Endothelial cell of umbilical vein (primary cell): Measurements from ENCODE around the gene RASL11A. TPM values are rescaled to one million over a fixed set of nuclear protein-coding genes. Genes with fewer than 3 reads are reported as not detected.

ENCODE experiments used
- BruUV-seq: library from RNA; stranded (reverse); fragments of 400-500 nt; replicated peaks from 2 replicates; lab custom pipeline; 2021; lab: Mats Ljungman, UMichigan
- CTCF ChIA-PET: fragments of 300-600, 350-600 bp; sonication (Branson Sonifier 250); formaldehyde crosslinking; loops from one replicate; lab custom pipeline; 2021; ENCODE audit warnings: antibody characterized with exemption, inconsistent platforms; lab: Charles Lee
- POLR2A ChIA-PET: fragments of 300-600, 350-600 bp; sonication (Branson Sonifier 250); formaldehyde crosslinking; loops from one replicate; lab custom pipeline; 2021; ENCODE audit warnings: antibody characterized with exemption, inconsistent platforms; lab: Charles Lee
- DNase-seq: peaks from one replicate; pipeline ENCODE4 v3.0.0-alpha.2; 2011; ENCODE audit warnings: low read depth, low spot score
- FAIRE-seq: peaks from 2 replicates; lab custom pipeline; 2011; peaks lifted over from hg19 to GRCh38; lab: Jason Lieb, UNC
- H2AFZ ChIP-seq: 2 replicates; pipeline ENCODE4 v1.6.0; 2012; ENCODE audit warnings: low read depth, low read length, control low read depth, inconsistent platforms
- H3K27ac ChIP-seq: 2 replicates; pipeline ENCODE4 v1.5.1; 2011; ENCODE audit warnings: low read depth, mild to moderate bottlenecking, control low read depth, low read length, moderate library complexity; ENCODE audit not compliant: insufficient read depth
- H3K27me3 ChIP-seq, 2 experiments: 2 replicates each; pipeline versions ENCODE4 v1.6.0 to v1.6.1; 2011; ENCODE audit warnings: low read length in 2 of 2, mixed read lengths in 1 of 2; ENCODE audit not compliant: control insufficient read depth in 2 of 2, insufficient read depth in 2 of 2
- H3K36me3 ChIP-seq, 2 experiments: 2 replicates in 1 of 2; 3 replicates in 1 of 2; pipeline ENCODE4 v1.5.1; 2011; ENCODE audit warnings: low read length in 2 of 2, mild to moderate bottlenecking in 1 of 2, moderate library complexity in 1 of 2; ENCODE audit not compliant: control insufficient read depth in 2 of 2, insufficient read depth in 2 of 2; ENCODE audit errors: extremely low read depth in 1 of 2
- H3K4me1 ChIP-seq: 3 replicates; pipeline ENCODE4 v1.5.1; 2011; ENCODE audit warnings: mild to moderate bottlenecking, low read length; ENCODE audit not compliant: control insufficient read depth, insufficient read depth; ENCODE audit errors: extremely low read depth
- H3K4me2 ChIP-seq: 2 replicates; pipeline ENCODE4 v1.6.1; 2011; ENCODE audit warnings: low read length, control low read depth, mixed read lengths; ENCODE audit not compliant: insufficient read depth
- H3K4me3 ChIP-seq, 3 experiments: fragments of 200-600 bp in 1 of 3; sonication (generic), shearing (Covaris generic) in 1 of 3; replicated peaks in 1 of 3; 2 replicates each; pipeline ENCODE4 v1.5.1; 2011 to 2016; ENCODE audit warnings: control low read depth in 3 of 3, low read length in 3 of 3, mild to moderate bottlenecking in 2 of 3, inconsistent platforms in 1 of 3, low read depth in 1 of 3, moderate library complexity in 1 of 3; ENCODE audit not compliant: insufficient read depth in 1 of 3
- H3K79me2 ChIP-seq: 2 replicates; pipeline ENCODE4 v1.6.0; 2012; ENCODE audit warnings: low read length, inconsistent platforms; ENCODE audit not compliant: control insufficient read depth, insufficient read depth
- H3K9ac ChIP-seq: replicated peaks from 2 replicates; pipeline ENCODE3; 2011; ENCODE audit warnings: low read length, control low read depth; ENCODE audit not compliant: insufficient read depth; ENCODE audit errors: extremely low read depth
- H3K9me1 ChIP-seq: replicated peaks from 3 replicates; pipeline ENCODE4 v1.6.0; 2011; ENCODE audit warnings: mild to moderate bottlenecking, low read length; ENCODE audit not compliant: control insufficient read depth, insufficient read depth; ENCODE audit errors: extremely low read depth
- H3K9me3 ChIP-seq: replicated peaks from 2 replicates; pipeline ENCODE4 v1.5.1; 2012; ENCODE audit warnings: low read length, inconsistent platforms; ENCODE audit not compliant: control insufficient read depth, insufficient read depth
- H4K20me1 ChIP-seq: replicated peaks from 2 replicates; pipeline ENCODE3; 2011; ENCODE audit warnings: mild to moderate bottlenecking, low read length; ENCODE audit not compliant: control insufficient read depth, insufficient read depth; ENCODE audit errors: extremely low read depth
- FOS ChIP-seq: IDR thresholded peaks from 2 replicates; pipeline ENCODE4 v1.6.1; 2011; ENCODE audit warnings: mild to moderate bottlenecking, low read length, moderate library complexity, borderline replicate concordance; ENCODE audit not compliant: insufficient read depth
- GATA2 ChIP-seq: IDR thresholded peaks from 2 replicates; pipeline ENCODE4 v1.7.0; 2011; ENCODE audit warnings: low read depth, mild to moderate bottlenecking, moderate library complexity, mixed read lengths, low read length; ENCODE audit not compliant: insufficient read length, insufficient read depth
- JUN ChIP-seq: IDR thresholded peaks from 2 replicates; pipeline ENCODE4 v1.6.1; 2011; ENCODE audit warnings: borderline replicate concordance, low read depth; ENCODE audit not compliant: insufficient read length, insufficient read depth
- POLR2A ChIP-seq: IDR thresholded peaks from 2 replicates; pipeline ENCODE4 v1.6.1; 2012; ENCODE audit warnings: low read depth, mild to moderate bottlenecking, control low read depth, low read length
- dilution Hi-C: fragments of 300-500 bp; cut with MboI; formaldehyde crosslinking; loops from one replicate; pipeline ENCODE4 v1.15.0; 2019; ENCODE audit warnings: low sequenced_read_pairs; ENCODE audit not compliant: extremely low pct_ligation_motif_present
- intact Hi-C: fragments of 100-400 bp; cut with micrococcal nuclease; formaldehyde crosslinking; loops from one replicate; pipeline ENCODE4 v1.10.0; 2022
- polyA plus RNA-seq, 4 experiments: library from polyadenylated mRNA; depleted of rRNA in 3 of 4; stranded (reverse) in 3 of 4; unstranded in 1 of 4; fragments of >200 nt; gene quantifications; 2 replicates each; pipeline versions ENCODE4 v1.2.1 to v1.2.3, GENCODE V29; 2011 to 2012; ENCODE audit warnings: missing spikeins in 1 of 4
- total RNA-seq: library from RNA; stranded (reverse); gene quantifications from 2 replicates; pipeline ENCODE4 v1.2.3, GENCODE V29; 2021

Gene RASL11A
- total and polyA plus RNA-seq, 2 donors (not counting 3 experiments of a cell fraction or from before 2014, with no cell fraction given): 1.2 to 1.3 TPM

- no peak overlapping the region for H3K4me3 ChIP-seq
- H3K4me2 ChIP-seq: peak overlapping the region; percentile 33
- H3K9me3 ChIP-seq: no peaks in the 10 kb centered on the region
- no peak overlapping the region for H2AFZ ChIP-seq
- intact Hi-C loops: no loop called here
- DNase-seq (peak; percentile 68), FAIRE-seq (peak; percentile 12)
- BruUV-seq: no TSS peak
- peaks cover 12% of the 10 kb centered on the region for H3K4me1 ChIP-seq
- H3K27ac ChIP-seq: peak overlapping the region; percentile 35
- H3K9me1 ChIP-seq: no peaks in the 10 kb centered on the region
- no peak for TF ChIP-seq FOS
- TF ChIP-seq JUN: peak; percentile 21
- peak; percentile 15 for TF ChIP-seq POLR2A
- ChIA-PET CTCF (interaction anchor here (1.0 to 2.5 kb wide), 2 partner anchors 11 to 275 kb away, joined by 3 to 11 read pairs; partner anchors contain the start of gene RASL11A), POLR2A (no interaction called here)
- peaks cover 17% of the 10 kb centered on the region for H3K79me2 ChIP-seq
- H3K36me3 ChIP-seq: peaks cover 7 to 29% of the 10 kb centered on the region in 2 experiments
- dilution Hi-C loops: no loop called here
- no peak overlapping the region for H3K9ac ChIP-seq
- no peaks in the 10 kb centered on the region for H3K27me3 ChIP-seq
- peaks cover 6% of the 10 kb centered on the region for H4K20me1 ChIP-seq
These were observed 10.8 kb upstream of the RASL11A start for GRCh38 chr13:27259831-27260230.

DNA sequence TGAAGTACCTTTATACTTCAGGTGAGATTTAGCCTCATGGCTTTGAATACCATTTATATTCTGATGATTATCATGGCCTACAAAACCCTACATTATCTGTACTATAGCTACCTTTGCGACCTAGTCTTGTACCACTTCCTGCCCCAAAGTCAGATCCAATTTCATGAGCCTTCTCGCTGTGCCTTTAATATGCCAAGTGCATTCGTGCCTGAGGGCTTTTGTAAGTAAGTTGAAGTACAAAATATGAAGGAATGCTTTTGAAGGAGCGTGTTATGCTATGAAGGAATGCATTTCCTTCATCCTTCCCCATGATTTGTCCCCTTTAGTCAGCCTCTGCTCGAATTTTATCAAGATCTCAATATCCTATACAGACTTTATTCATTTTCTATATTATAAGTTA is 9.2 kb upstream of the RASL11A start:
- FAIRE-seq (no peak), DNase-seq (no peak)
- no TSS peak for BruUV-seq
- Histone ChIP-seq H3K9ac (no peak overlapping the region), H2AFZ (no peak overlapping the region), H3K27ac (no peak overlapping the region), H3K4me1 (peaks cover 12% of the 10 kb centered on the region), H3K4me3 (no peak overlapping the region), H3K79me2 (peaks cover 10% of the 10 kb centered on the region), H4K20me1 (peaks cover 6% of the 10 kb centered on the region), H3K27me3 (no peaks in the 10 kb centered on the region), H3K9me3 (no peaks in the 10 kb centered on the region), H3K36me3 (peaks cover 5 to 23% of the 10 kb centered on the region in 2 experiments), H3K4me2 (no peak overlapping the region), H3K9me1 (no peaks in the 10 kb centered on the region)
- no peak for TF ChIP-seq GATA2
- no peak for TF ChIP-seq POLR2A
- dilution Hi-C loops: no loop called here
- intact Hi-C loops: no loop called here
- CTCF ChIA-PET: no interaction called here
- POLR2A ChIA-PET: interaction anchor here (1.5 kb wide), 1 partner anchor 9 kb away, joined by 3 read pairs; the partner anchor contains the start of gene RASL11A
